ENCODE measurements around the gene SPNS1. TPM values are rescaled to one million over a fixed set of nuclear protein-coding genes. Genes with fewer than 3 reads are reported as not detected.

Gene SPNS1
- total and polyA plus RNA-seq, 2 of the 8 experiments (the other 6 are each of a cell fraction or from before 2014, with no cell fraction given): 48.8 to 66.9 TPM

- no peak for TF ChIP-seq NANOG (IDR thresholded peaks at IDR 0.05; ENCODE audit: insufficient read depth, low read depth, low read length, poor library complexity, severe bottlenecking)
Observed at GRCh38 chr16:28950648-28951409, 23.7 kb upstream of the SPNS1 start, which contains the start of gene NFATC2IP (continued).

Data from H1 (cell line).